ENCODE data around the gene CTTNBP2NL.

DNA sequence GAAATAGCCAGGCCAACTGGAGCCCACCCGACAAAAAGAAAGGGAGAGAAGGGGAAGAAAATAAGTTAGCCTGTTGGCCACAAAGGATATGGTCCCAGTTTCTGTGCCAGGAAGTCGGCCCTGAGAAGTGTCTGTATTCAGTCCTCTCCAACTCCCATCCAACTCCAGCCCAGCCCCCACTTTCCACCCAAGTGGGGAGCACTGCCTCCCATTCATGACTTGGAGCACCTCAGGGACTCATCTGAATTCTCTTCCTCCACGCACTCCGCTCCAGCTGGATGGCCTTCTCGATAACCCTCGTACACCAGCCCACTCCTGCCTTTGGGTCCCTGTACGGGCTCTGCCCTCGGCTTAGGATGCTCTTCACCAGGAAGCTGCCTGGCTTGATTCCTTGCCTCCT lies 110.7 kb downstream of the CTTNBP2NL start:
- TF ChIP-seq, protein P1, sequence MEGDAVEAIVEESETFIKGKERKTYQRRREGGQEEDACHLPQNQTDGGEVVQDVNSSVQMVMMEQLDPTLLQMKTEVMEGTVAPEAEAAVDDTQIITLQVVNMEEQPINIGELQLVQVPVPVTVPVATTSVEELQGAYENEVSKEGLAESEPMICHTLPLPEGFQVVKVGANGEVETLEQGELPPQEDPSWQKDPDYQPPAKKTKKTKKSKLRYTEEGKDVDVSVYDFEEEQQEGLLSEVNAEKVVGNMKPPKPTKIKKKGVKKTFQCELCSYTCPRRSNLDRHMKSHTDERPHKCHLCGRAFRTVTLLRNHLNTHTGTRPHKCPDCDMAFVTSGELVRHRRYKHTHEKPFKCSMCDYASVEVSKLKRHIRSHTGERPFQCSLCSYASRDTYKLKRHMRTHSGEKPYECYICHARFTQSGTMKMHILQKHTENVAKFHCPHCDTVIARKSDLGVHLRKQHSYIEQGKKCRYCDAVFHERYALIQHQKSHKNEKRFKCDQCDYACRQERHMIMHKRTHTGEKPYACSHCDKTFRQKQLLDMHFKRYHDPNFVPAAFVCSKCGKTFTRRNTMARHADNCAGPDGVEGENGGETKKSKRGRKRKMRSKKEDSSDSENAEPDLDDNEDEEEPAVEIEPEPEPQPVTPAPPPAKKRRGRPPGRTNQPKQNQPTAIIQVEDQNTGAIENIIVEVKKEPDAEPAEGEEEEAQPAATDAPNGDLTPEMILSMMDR (conservative IDR thresholded peaks at IDR 0.05; ENCODE audit: low read depth in 2 of 2) = no peak
- TF ChIP-seq EZH2phosphoT487 (IDR thresholded peaks at IDR 0.05; ENCODE audit: unreplicated experiment) (no peak), EZH2 (IDR thresholded peaks at IDR 0.05; ENCODE audit: low read depth, unreplicated experiment) (no peak)
